Measurements from ENCODE around the gene FGA. TPM values are rescaled to one million over a fixed set of nuclear protein-coding genes. Genes with fewer than 3 reads are reported as not detected.

The FGA gene
- total and polyA plus RNA-seq, 2 of the 8 experiments (the other 6 are each of a cell fraction or from before 2014, with no cell fraction given): not detected

DNA sequence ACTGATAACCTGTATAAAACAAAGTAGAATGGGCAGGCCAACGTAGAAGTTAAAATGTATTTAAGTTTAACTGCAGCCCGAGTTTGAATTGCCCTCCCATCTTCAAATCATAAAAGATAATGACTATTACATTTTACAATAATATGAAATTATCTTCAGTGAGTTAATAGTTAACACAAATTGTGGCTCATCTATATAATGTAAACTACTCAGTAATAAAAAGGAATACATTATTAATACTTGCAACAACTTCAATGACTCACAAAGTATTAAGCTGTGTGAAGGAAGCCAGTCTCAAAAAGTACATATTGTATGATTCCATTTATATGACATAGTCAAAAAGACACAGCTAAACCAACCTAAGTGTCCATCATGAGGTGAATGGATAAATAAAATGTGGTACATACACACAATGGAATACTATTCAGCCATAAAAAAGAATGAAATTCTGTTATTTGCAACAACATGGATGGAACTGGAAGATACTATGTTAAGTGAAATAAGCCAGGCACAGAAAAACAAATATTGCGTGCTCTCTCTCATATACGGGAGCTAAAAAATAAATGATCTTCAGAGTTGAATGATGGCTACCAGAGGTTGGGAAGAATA is 48.2 kb downstream of the FGA start (continued):
- TF ChIP-seq, protein P1, sequence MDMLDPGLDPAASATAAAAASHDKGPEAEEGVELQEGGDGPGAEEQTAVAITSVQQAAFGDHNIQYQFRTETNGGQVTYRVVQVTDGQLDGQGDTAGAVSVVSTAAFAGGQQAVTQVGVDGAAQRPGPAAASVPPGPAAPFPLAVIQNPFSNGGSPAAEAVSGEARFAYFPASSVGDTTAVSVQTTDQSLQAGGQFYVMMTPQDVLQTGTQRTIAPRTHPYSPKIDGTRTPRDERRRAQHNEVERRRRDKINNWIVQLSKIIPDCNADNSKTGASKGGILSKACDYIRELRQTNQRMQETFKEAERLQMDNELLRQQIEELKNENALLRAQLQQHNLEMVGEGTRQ (IDR thresholded peaks at IDR 0.05; ENCODE audit: low read length): no peak

Small RNAs within 50 kb of the gene (small RNA-seq; reads per million reads assigned to genes)
- not detected for gene RNU6-1285P (ENCODE audit: insufficient read depth)

Other genes starting within 250 kb of the FGA start
- gene DCHS2, start 98.9 kb downstream of the FGA start, total RNA-seq (2021; fragmentation: NEBNext Ultra II Directional; extraction: Animal tissue kit (Norgen Biotek cat#: 25700)): 1.8 and 2.6 TPM in 2 replicates
- 0.54 and 1.1 TPM in 2 replicates for gene DCHS2, start 98.9 kb downstream of the FGA start, polyA plus RNA-seq (2011; rRNA removed)
- gene PLRG1, start 40.3 kb downstream of the FGA start, total RNA-seq (2021; fragmentation: NEBNext Ultra II Directional; extraction: Animal tissue kit (Norgen Biotek cat#: 25700)): 98.2 and 108 TPM in 2 replicates
- gene PLRG1, start 40.3 kb downstream of the FGA start, polyA plus RNA-seq (2011; rRNA removed): 37.4 and 63.5 TPM in 2 replicates
- gene FGB, start 27.7 kb downstream of the FGA start, total RNA-seq (2021; fragmentation: NEBNext Ultra II Directional; extraction: Animal tissue kit (Norgen Biotek cat#: 25700)): not detected in 2 replicates
- gene FGB, start 27.7 kb downstream of the FGA start, polyA plus RNA-seq (2011; rRNA removed): not detected in 2 replicates
- gene FGG, start 21.9 kb upstream of the FGA start, total RNA-seq (2021; fragmentation: NEBNext Ultra II Directional; extraction: Animal tissue kit (Norgen Biotek cat#: 25700)): not detected in 2 replicates
- gene FGG, start 21.9 kb upstream of the FGA start, polyA plus RNA-seq (2011; rRNA removed): not detected in 2 replicates
- gene LRAT, start 153.3 kb upstream of the FGA start, total RNA-seq (2021; fragmentation: NEBNext Ultra II Directional; extraction: Animal tissue kit (Norgen Biotek cat#: 25700)): 10.3 and 10.6 TPM in 2 replicates
- gene LRAT, start 153.3 kb upstream of the FGA start, polyA plus RNA-seq (2011; rRNA removed): 4.3 and 4.5 TPM in 2 replicates
- gene RBM46, start 190.5 kb upstream of the FGA start, total RNA-seq (2021; fragmentation: NEBNext Ultra II Directional; extraction: Animal tissue kit (Norgen Biotek cat#: 25700)): 0.29 and 0.54 TPM in 2 replicates
- gene RBM46, start 190.5 kb upstream of the FGA start, polyA plus RNA-seq (2011; rRNA removed): 0.06 and 0.12 TPM in 2 replicates

All from H1 (cell line).